GM21723 (cell line): ENCODE measurements around the gene RNF5.
A peak's percentile ranks its signal among the peaks of the same experiment; 100 is the strongest.
"Not testable (repeated sequence)": the region's sequence is repeated elsewhere in the genome, so short reads cannot be mapped to it uniquely, and the experiment has no call there.

ENCODE experiments used
- ATAC-seq: cut with Tn5 transposase; IDR thresholded peaks from one replicate; pipeline ENCODE4 v1.9.1; 2021; ENCODE audit warnings: mild to moderate bottlenecking, moderate library complexity; ENCODE audit not compliant: unreplicated experiment

Gene RNF5

DNA sequence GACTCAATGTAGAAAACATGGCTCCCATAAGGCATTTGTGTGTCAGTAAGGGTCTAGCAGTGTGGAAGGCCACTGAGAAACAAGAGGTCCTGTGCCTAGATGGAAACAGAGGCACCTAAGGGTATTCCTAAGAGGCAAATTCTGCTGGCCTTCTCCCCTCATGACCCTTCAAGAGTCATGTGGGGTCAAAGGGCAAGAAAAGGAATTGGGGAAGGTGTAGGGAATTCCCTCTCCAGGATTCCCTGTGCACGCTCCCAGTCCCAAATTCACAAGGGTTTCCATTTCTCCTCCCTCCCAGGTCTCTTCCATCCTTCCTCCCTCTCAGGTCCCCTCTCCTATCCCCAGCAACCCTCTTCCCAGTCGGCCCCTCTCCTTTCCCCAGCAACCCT lies 2.9 kb upstream of the RNF5 start:
- ATAC-seq, result no peak

DNA sequence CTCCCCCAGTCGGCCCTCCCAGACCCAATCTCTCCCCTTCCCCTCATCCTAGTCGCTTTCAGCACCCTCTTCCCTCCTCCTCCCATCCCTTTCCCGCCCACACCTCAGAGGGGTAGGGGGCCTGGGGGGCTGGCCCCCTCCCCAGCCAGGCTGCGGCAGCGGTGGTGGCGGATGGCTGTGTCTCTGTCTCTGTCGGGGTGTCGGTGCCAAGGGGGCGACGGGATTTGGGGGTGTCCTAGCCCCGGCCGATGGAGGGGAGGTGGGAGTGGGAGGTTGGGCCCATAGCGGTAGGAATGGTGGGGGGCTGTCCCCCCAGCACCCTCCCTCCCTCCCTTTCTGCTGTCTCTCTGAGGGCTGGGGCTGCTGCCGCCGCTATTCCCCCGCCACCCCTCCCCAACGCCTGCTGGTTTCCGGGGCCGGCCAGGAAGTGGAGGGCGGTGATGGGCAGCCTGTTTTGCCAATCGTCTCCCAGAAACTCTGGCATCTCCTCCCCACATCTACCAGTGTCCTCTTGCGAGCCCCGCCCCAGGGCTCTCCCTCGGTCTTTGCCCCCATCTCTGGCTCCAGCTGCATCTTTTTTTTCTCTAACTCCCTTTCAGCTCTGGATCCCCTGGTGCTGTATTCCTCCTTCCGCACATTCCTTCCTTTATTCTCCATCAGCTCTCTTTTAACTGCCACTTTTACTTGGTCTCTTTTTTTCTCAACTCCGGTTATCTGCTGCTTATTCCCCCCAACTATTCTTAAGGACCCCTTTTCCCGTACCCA lies 2.3 kb upstream of the RNF5 start, which contains the start of gene AGPAT1:
TSS of gene AGPAT1 (minus strand) at position 374 of the 765 bp plus-strand sequence. CDS start 4,588 bp downstream, outside the sequence.
- peak; percentile 47 for ATAC-seq

DNA sequence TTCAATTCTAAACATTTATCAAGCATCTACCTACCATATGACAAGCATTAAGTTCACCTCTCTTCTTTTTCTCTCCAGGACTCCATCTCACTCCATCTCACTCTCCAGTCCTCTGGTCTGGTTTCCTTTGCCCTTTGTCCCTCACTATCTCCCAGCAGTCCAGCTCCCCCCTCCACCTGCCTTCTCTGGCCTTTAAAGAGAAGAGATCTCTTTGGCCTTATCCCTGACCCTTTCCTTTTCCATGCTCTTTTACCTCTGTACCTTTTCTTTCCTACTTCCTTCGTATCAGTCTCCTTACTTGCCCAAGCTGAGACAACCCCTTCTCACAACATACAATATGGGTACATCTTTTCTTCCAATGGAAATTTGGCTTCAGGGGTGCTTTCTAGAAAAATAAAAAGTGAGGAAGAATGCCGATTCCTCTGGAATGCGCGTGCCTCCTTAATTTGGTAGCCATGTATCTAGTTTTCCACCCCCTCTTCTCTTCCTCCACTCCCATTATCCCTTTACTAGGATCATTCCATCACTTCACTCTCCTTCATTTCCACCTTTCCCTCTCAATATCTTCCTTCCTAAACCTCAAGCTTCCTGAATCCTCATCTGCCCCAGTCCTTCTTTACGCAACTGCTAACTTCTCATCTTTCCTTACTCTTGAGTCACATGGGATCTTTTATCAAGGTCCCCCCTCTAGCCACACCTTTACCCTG lies 1.6 kb upstream of the RNF5 start:
- ATAC-seq, result no peak

DNA sequence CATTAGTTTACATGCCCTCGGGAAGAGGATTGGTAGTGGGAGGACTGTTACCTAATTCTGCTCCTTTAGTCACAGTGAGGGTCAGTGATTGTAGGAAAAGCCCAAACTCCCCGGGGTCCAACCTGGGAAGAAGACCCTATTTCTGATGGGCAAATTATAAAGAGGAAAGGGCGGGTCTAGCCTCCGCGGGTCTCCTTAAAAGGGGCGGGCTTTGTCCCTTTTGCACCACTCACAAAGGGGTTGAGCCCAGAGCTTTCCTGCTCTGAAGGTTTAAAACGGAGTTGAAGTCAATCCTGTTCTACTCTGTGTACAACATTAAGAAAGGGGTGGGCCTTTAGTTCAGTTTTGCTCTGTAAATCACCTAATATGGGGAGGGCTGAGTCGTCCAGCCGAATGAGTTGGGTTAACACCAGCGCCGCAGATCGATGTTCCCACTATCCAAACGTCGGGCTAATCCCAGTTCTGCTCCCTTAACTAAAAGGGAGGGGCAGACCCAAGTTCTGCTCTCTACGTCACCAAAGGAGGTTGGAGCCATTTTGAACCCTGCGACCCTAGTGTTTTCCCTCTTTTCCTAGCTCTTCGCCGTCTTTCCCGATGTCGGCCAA lies 920 bp upstream of the RNF5 start:
- peak; percentile 10 for ATAC-seq

DNA sequence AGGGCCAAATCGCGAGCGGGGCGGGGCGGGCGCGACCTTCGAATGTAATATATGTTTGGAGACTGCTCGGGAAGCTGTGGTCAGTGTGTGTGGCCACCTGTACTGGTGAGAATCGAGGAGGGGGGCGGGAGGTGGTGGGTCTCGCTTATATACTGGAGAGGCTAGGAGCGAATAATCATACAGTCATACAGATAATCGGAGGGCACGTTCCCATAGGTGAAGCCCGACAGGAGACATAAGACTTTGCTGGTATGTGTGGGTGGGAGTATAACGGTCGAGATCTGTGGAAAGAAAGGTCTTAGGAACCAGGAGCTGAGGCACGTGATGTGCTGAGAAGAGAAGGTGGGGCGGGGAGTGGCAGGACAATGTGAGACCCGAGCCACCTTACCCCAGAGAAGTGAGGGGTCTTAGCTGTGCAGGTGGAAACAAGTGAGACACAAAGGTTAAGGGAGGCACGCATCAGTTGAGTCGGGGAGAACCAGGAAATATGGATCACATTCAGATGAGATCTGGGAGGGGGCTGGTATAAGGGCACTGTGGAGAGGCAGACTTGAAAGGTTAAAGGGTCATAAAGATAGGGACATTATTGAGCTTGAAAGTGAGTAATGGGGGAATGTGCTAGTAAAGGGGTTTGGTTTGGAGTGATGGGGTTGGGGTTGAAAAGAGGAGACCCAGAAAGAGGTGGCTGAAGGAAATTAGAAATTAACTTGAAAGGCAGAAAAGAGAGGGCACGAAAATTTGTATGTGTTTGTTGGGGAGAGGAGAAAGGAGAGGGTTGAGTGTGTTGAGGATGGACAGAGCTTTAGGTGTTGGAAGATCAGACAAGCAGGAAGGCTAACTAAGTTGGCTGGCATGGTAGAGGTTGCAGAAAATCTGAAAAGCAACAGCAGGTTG lies 589 bp downstream of the RNF5 start:
- ATAC-seq, result no peak

DNA sequence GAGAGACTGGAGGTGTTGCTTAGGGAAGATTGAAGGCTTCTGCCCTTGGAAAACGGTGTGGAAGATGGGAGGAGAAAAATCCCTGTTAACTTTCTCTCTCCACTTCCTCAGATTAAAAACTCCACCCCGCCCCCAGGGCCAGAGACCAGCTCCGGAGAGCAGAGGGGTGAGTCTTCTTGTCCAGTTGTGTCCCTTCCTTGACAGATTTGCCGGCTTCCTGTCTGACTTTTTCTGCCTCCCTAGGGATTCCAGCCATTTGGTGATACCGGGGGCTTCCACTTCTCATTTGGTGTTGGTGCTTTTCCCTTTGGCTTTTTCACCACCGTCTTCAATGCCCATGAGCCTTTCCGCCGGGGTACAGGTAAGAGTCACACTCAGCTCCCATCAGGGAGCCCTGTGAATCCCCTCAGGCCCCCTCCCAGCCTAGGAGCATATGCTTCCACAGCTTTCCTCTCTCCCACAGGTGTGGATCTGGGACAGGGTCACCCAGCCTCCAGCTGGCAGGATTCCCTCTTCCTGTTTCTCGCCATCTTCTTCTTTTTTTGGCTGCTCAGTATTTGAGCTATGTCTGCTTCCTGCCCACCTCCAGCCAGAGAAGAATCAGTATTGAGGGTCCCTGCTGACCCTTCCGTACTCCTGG lies 1.7 kb downstream of the RNF5 start:
- no peak for ATAC-seq

DNA sequence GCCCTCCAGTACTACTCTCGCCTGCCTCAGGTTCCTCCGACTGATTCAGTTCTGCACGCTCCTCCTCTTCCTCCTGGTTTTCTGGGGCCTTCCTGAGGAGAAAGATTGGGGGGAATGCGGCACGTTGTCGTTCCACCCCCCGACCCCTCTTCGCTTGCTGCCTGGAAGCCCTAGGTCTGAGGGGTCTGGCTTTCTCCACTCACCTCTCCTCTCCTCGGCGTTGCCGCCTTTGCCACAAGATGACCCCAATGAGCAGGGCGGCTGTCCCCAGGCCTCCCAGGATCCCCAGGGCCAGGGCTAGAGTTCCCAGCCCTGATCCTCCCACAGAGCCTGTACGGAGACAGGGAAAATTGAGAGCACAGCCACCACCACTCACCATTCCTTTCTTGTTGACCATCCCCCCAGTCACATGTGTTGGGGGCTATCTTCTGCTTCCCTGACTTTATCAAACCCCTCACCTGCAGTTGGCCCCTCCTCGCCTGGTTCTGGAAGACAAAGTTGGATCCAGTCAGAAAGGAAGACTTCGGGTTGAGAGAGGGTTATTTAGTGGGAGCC lies 3.0 kb downstream of the RNF5 start:
- no peak for ATAC-seq

DNA sequence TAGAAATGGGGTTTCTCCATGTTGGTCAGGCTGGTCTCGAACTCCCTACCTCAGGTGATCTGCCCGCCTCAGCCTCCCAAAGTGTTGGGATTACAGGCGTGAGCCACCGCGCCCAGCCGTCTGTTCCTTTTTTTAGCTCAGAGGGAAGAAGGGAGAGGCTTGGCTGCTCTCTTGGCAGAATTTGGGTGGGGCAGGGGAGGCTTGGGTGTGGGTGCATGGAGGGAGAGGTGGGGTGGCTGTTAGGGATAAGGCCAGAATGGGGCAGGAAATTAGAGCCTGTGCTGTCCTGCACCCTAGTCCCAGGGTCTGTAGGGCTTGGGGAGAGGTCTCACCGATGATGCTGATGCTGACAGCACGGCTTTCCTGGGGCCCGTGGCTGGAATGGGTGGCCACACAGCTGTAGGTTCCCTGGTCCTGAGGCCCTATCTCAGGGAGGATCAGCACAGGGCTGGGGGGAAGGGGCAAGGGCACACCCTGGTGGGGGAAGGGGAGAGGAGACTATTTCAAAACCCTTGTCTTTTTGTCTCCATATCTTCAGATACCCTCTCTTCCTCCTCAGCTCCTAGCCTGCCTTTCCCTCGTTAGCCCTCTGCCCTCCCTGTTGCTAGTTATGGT lies 3.8 kb downstream of the RNF5 start:
- ATAC-seq, result no peak

DNA sequence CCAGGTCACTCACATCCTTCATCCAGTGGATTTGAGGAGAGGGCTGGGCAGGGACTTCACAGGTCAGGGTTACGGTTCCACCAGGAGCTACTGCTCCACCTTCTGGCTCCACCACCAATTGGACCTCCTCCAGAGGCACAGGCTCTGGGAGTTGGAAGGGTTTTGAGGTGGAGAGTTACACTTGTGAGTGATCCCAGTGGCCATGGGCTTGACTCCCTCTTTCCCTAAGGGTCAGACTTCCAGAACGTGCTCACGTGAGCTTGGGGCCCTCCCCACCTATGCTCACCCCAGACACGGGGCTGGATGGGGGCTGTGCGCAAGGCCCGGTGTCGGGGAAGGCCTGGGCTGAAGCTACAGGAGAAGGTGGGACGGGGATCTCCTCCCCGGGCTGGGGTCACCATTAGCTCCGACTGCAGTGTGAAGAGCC lies 4.4 kb downstream of the RNF5 start:
- no peak for ATAC-seq

DNA sequence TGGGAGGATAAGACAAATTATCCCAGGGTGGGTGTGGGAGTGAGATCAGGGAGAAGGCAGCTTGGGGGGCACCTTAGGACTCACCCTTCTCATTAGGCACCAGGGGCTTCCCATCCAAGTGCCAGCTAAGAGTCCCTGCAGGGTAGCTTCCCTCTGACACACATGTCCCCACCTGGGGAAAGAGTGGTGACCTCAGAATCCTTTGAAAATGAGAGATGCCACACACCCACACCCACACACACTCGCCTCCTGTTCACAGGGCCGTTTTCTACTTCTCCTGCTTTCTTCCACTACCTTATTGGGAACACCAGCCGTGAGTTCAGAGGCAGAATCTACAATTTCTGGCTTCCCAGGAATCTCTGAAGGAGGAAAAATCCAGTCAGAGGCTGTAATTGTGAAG lies 4.8 kb downstream of the RNF5 start:
- no peak for ATAC-seq

DNA sequence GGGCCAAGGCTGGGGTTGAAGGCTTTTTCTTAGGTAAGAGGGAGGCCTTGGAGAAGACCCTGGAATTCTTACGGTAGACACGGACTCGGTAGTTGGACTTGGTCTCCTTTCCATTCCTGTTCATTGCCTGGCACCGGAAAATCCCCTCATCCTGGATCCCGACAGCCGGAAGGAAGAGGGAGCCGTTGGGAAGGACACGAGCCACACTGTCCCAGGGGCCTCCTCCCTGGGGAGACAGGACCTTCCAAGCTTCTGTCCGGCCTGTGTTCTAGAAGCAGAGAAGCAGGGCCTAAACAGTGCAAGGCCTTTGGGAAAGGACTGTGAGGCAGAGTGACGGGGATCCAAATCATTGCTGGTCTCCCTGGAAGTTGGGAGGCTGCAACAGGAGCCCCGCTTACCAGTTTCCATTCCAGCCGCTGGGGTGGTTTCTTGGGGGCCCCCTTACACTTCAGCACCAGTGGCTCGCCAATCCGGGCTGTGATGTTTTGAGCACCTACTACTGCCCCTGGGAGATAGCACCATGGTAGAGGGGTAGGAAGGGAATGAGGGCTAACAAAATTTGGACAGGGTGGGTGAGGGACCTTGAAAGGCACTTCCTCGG lies 5.4 kb downstream of the RNF5 start:
- ATAC-seq, result no peak

DNA sequence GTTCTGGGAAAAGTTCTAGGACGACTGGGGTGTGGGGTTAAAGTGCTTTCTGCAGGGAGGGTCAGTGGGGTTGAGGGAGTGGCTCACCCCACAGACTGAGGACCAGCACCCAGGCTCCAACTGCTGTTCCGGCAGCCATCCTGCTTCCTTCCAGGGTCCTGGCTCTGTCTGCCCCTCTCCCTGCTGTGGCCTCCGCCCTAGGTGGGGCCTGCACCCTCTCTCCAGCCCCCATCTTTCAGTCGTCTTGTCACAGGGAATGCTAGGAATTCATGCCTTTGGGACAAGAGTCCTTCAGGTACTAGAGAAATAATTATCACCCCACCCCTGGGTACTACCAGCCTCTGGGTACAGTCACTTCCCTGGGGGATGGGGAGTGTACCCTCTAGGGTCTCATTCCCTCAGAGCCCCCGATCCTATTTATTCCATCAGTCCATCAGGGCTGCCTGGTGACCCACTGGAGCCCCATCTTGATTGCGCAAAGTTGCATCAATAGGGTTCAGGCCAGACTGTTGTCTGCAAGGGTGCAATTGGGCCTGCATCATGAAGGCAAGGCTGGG lies 6.0 kb downstream of the RNF5 start, which contains the start of gene AGER:
TSS of gene AGER (minus strand) at position 170 of the 557 bp plus-strand sequence. CDS start at position 139, 31 bp downstream.
- no peak for ATAC-seq

DNA sequence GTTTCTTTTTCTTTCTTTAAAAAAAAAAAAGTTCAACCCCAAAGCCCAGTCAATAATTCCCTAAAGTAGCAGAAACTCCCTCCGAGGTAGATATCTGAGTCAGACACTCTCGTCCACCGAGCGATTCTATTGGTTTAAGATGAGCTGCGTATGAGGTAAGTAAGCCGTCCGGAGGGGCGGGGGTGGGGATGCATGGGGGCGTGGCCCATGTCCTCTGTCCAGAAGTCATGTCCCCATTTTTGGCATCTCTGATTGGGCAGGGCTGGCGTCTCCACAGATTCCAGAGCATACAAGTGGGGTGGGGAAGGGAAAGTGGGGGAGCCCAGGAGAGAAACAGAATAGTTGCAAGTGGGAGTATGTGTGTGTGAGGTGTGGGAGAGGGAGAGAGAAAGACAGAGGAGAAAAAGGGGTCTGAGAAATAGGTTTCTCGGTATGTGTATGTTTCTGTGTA lies 7.5 kb downstream of the RNF5 start:
- not testable (repeated sequence) for ATAC-seq

DNA sequence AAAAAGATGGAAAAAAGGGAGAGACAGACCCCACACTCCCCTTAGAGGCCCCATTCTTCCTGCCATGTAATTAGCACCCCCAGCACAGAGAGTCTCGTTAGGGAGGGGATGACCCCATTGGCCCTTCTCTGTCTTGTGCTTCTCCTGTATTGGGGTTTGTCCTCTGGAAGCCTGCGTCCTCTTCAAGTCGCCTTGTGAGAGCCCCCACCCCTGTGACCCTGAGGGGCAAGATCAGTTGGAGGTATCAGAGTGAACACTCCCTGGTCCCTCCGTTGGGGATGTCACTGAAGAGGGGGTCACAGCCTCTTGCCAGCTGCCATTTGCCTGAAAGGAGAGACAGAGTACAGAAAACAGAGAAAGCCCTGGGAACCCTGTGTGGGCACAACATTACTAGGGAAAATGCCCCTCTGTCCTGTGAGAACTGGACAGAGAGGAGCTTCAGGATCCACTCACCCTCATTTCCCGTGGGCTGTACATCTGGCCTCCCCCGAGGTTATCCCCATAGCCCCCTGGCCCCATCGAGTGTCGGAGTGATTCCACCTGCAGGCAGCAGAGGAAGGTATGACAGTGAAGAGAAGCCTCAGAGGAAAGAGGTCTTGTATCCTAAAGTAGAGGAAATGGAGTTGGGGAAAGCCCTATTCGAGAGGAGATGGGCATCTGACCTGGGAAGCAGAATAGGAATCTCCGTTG lies 8.1 kb downstream of the RNF5 start:
- ATAC-seq, result not testable (repeated sequence)

DNA sequence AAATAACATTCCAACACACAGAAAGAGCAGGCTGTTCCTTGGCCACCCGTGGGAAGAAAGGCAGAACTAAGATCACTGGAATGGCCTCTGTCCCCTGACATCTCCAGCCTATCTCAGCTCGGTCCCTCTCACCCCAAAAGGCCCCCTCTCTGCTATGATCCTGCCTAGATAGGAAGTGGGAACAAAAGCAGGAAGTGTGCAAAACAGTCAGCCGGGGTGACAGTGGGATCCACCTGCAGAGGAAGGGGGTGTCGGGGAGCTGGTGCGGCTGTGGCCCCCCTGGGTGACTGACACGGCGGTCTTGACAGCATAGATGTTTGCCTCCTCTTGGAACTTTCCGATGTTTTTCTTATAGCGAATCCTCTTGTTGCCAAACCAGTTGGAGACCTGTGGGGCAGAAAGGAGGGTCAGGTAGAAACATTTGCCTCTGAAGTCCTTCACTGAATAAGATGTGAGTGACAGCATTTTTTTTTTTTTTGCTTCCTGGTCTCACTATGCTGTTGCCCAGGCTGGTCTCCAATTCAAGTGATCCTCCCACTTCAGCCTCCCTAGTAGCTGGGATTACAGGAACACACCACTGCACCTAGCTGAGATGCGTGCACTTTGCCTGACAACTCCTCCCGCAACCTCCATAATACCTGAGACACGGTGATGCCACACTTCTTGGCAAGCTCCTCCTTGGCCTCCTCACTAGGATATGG lies 9.0 kb downstream of the RNF5 start:
- no peak for ATAC-seq

DNA sequence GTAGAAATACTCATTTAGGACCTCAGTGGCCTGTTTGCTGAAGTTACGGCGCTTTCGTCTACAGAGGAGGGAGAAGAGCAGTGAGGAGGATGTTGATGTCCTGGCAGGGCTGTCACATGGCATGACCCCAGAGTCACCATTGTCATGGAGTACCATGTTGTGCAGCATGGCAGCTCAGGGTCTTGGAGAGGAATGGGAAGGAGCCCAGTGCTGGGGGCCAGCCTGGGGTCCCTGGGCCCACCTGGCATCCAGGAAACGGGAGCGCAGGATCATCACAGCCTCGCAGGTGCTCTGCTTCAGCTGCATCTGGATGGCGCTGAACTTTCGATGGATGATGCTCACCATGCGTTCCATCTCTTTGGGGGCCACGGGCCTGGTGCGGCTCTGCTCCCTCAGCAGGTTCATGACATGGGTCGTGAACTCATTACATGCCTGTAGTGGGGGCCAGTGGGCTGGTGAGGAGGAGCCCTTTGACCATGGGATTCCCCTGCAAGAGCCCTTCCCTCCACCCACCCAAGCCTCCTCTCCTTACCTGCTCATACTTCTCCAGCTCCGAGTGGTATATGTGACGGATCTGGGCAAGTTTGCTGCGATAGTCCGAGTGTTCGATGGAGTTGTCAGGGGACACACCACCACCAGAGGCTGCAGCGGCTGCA lies 9.6 kb downstream of the RNF5 start:
- ATAC-seq, result not testable (repeated sequence)
